Rectal smooth muscle tissue (tissue), 1 donor: ENCODE measurements around the gene FOLR1.

ENCODE experiments used
- H3K27ac ChIP-seq: one replicate; pipeline ENCODE4 v1.7.0; 2013; ENCODE audit warnings: low read depth, low read length, inconsistent platforms
- H3K27me3 ChIP-seq: one replicate; pipeline ENCODE4 v1.7.0; 2013; ENCODE audit warnings: low read length; ENCODE audit not compliant: control insufficient read depth, insufficient read depth
- H3K36me3 ChIP-seq: one replicate; pipeline ENCODE4 v1.7.0; 2013; ENCODE audit warnings: low read length; ENCODE audit not compliant: control insufficient read depth, insufficient read depth
- H3K4me1 ChIP-seq: one replicate; pipeline ENCODE4 v1.7.0; 2013; ENCODE audit warnings: low read length; ENCODE audit not compliant: control insufficient read depth, insufficient read depth
- H3K4me3 ChIP-seq: one replicate; pipeline ENCODE4 v1.7.0; 2013; ENCODE audit warnings: low read length
- H3K9ac ChIP-seq: one replicate; pipeline ENCODE4 v1.7.0; 2013; ENCODE audit warnings: low read length

The FOLR1 gene

DNA sequence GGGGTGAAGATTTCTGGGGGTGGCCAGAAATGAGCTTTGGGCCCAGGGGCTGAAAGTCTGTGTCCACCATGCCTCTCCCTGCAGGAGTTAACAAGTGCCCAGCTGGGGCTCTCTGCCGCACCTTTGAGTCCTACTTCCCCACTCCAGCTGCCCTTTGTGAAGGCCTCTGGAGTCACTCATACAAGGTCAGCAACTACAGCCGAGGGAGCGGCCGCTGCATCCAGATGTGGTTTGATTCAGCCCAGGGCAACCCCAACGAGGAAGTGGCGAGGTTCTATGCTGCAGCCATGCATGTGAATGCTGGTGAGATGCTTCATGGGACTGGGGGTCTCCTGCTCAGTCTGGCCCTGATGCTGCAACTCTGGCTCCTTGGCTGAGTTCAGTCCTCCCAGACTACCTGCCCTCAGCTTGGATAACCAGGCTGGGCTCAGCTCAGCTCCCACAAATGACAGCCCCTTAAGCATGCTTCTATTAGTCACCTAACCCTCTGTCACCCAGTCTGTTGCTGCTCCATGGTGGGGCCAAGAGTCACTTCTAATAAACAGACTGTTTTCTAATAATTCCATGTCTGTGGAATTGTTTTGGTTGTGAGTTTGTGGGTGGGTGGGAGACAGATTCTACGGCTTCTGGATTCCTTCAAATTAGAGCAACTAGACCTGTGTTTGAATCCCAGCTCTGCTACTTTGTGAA is 29.6 kb downstream of the FOLR1 start:
- Histone ChIP-seq H3K27ac (no peak overlapping the region), H3K27me3 (no peaks in the 10 kb centered on the region), H3K4me3 (no peak overlapping the region), H3K36me3 (no peaks in the 10 kb centered on the region), H3K9ac (no peak overlapping the region), H3K4me1 (peaks cover 14% of the 10 kb centered on the region)

DNA sequence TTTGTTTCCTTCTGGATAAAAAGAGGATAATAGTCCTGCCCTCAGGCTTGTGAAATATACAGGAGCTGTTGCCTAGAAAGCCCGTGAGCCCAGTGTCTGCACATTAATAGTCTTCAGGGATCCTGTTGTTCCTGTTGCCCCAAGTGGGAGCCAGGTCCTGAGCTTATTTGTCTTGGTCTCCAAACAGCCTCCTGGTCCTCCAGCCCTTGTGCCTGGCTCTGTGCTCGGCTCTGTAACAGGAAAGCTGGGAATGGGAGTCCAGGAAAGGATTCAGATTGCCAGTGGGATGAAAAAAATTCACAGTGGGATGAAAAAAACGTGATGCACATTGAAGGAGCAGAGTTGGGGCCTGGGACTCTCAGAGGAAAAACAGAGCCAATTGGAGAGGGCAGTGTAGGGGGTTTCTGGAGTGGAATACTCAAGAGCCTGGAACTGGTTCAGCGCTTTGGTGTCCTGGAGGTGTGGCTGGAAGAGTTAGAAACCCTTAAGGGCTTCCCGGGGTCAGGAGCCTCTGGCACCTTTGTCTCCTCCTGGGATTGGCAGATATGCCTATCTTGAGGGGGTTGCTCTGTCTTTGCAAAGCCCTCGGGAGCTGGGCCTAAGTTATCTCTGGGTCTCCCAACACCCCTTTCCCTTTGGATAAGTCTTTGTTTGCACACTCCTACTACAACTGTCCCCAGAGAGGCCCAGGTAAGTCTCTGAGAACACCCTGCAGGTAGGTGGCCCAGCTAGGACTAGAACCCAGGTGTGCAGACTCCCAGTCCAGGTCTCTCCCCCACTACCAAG is 30.4 kb downstream of the FOLR1 start:
- Histone ChIP-seq H3K4me3 (peak overlapping the region; percentile 70), H3K36me3 (no peaks in the 10 kb centered on the region), H3K27me3 (no peaks in the 10 kb centered on the region), H3K27ac (peak overlapping the region; percentile 86), H3K9ac (peak overlapping the region; percentile 40), H3K4me1 (peaks cover 14% of the 10 kb centered on the region)

DNA sequence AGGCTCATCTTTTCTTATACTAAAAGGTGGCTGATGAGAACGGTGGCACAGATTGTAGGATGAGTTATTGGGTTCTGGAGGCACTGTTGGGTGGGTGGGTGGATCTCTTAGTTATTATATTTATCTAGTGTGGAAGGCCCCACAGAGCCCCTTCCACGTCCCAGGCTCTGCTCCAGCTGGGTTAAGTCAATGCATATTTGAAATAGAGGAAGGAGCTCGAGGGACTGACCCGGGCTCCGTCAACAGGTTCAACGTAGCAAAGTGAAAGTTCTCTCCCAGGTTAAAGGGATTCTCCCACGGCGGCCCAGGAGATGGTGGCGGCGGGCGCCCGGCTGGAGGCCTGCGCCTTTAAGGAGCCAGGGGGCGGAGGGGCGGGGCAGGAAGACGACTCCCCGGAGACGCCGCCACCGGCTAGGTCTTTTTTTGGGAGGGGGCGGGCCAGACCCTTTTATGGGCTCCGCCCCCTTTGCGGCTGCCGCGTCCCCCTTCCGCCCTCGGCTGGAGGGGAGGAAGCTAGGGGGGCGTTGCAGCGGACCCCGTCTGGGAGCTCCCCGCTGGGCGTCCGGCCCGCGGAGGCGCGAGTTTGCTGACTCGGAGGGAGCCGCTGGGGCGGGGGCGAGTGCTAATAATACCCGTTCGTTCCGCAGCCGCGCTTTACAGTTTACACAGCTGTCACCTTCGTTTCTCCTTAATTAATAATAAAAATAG is 31.1 kb downstream of the FOLR1 start:
- H3K9ac ChIP-seq, result peak overlapping the region; percentile 68
- peaks cover 14% of the 10 kb centered on the region for H3K4me1 ChIP-seq
- H3K27me3 ChIP-seq, result no peaks in the 10 kb centered on the region
- peak overlapping the region; percentile 70 for H3K4me3 ChIP-seq
- no peaks in the 10 kb centered on the region for H3K36me3 ChIP-seq
- peak overlapping the region; percentile 86 for H3K27ac ChIP-seq

DNA sequence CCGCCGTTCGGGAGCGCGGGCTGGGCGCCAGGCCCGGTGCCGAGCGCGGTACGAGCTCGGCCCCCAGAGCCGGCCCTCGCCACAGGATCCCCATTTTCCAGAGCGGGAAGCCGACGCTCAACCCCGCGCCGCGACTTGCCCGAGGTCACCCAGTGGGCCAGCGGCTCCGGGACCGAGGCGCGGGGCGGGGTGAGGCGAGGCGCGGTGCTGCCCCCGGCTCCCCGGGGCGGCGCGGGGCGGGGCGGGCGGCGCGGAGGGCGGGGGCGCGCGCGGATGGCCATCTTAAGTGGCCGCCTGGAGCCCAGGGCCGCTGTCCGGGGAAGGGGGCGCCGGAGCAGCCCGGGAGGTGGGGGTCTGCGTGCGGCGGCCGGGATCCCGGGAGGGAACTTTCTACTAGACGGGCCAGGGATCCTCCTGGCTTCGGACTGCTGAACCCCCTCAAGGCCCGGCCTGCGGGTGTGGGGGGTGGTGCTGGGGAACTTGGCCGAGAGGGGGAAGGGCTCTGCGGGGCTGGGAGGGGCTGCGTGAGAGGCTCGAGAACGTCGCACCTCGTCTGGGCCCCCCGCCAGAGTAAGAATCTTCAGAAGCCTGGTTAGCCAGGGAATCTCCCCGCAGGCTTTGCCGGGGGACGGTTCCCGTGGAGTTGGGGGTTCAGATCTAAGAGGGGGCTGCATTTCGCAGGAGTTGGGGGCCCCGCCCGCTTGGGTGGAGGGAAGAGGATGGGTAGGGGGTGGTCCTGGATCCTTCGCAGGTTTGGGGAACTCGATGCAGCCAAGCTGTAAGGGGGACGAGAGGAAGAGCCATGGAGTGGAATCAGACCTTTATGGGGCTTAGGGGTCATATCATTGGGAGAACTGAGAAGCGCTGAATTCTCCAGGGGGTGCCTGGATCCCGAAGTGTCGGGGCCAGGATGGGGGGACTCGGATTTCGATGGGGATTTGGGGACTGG is 31.9 kb downstream of the FOLR1 start:
- Histone ChIP-seq H3K36me3 (peaks cover 5% of the 10 kb centered on the region), H3K4me3 (peak overlapping the region; percentile 90), H3K9ac (peak overlapping the region; percentile 68), H3K27ac (peak overlapping the region; percentile 86), H3K4me1 (peaks cover 14% of the 10 kb centered on the region), H3K27me3 (no peaks in the 10 kb centered on the region)

DNA sequence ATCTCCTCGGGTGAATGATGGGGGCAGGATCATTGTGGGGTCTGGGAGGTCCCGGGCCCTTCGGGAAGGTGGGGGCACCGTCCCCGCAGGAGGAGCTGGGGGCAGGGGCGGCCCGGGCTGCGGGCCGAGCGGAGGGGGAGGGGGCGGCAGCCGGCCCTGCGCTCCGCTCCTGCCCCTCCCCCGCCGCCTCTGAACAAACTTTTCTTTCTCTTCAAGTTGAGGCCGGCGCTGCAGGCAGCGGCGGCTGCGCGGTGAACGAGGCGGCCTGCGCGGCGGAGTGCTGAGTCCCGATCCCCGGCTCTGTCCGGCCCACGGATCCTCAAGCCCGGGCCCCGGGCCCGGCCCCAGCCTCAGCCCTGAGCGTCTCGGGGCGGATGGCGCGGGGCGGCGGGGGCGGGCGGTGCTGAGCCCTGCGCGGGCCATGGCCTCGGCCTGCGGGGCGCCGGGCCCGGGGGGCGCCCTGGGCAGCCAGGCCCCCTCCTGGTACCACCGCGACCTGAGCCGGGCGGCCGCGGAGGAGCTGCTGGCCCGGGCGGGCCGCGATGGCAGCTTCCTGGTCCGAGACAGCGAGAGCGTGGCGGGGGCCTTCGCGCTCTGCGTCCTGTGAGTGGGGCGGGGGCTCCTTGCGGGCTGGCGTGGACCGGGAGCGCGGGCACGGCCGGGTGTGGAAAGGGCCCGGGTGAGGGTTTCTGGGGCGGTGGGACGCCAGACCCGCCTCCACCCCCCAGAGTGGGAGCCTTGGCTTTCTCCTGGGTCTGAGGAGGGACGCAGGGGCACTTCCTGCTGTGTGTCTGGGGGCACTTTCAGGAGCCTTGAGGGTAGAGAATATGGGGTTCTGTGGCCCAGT is 32.8 kb downstream of the FOLR1 start, which contains the start of gene INPPL1:
Gene INPPL1 (plus strand): TSS at position 204 of the 847 bp plus-strand sequence. CDS start 218 bp downstream, at position 422.
- Histone ChIP-seq H3K27me3 (no peaks in the 10 kb centered on the region), H3K4me3 (peak within 1 kb of the TSS; percentile 90), H3K36me3 (peaks cover 14% of the 10 kb centered on the region), H3K9ac (peak within 1 kb of the TSS; percentile 75), H3K27ac (peak within 1 kb of the TSS; percentile 86), H3K4me1 (peaks cover 14% of the 10 kb centered on the region)

DNA sequence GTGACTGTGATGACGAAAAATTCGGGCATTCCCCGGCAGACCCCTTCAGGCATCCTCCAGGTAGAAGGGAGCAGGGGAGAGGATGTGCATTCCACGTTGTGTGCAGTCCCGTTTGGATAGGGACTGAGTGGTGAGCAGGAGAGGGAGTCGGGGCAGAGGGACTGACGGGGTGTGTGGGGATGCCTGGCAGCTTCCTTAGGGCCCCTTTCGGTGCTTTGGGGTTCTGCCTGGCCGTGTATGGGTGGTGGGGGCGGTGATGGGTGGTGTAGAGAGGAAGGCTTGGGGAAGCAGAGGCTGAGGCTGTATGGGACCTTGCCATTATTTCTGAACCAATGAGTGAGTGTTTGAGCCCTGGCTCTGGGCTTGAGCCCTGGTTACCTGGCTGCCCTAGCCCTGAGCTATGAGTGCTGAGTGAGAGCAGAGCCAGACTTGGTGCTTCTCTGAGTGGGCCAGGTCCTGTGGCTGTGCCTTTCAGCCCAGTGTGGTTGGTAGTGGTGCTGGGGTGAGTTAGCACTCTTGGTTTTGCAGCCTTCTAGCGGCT is 33.5 kb downstream of the FOLR1 start:
- peaks cover 14% of the 10 kb centered on the region for H3K4me1 ChIP-seq
- H3K36me3 ChIP-seq, result peaks cover 21% of the 10 kb centered on the region
- H3K4me3 ChIP-seq, result peak overlapping the region; percentile 90
- H3K9ac ChIP-seq, result peak overlapping the region; percentile 75
- no peaks in the 10 kb centered on the region for H3K27me3 ChIP-seq
- peak overlapping the region; percentile 86 for H3K27ac ChIP-seq

DNA sequence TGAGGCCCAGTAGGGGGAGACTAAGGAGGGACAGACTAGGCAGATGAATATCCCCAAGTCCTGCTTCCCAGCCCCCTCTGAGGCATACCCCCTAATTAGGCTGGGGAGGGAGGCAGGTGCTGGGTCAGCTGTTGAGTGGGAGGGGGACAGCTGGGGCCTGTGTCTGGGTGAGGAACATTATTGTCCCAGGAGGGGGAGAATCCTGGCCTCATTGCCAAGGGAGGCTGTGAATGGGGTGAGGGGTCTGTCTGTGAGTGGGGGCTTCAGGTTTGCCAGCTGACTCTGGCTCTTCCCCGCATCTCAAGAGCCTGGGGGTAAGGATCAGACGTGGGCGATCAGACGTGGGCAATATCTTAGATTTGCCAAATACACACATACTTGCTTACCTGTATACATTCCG is 34.8 kb downstream of the FOLR1 start:
- Histone ChIP-seq H3K9ac (no peak overlapping the region), H3K4me3 (no peak overlapping the region), H3K27me3 (no peaks in the 10 kb centered on the region), H3K36me3 (peaks cover 30% of the 10 kb centered on the region), H3K4me1 (peaks cover 14% of the 10 kb centered on the region), H3K27ac (no peak overlapping the region)

DNA sequence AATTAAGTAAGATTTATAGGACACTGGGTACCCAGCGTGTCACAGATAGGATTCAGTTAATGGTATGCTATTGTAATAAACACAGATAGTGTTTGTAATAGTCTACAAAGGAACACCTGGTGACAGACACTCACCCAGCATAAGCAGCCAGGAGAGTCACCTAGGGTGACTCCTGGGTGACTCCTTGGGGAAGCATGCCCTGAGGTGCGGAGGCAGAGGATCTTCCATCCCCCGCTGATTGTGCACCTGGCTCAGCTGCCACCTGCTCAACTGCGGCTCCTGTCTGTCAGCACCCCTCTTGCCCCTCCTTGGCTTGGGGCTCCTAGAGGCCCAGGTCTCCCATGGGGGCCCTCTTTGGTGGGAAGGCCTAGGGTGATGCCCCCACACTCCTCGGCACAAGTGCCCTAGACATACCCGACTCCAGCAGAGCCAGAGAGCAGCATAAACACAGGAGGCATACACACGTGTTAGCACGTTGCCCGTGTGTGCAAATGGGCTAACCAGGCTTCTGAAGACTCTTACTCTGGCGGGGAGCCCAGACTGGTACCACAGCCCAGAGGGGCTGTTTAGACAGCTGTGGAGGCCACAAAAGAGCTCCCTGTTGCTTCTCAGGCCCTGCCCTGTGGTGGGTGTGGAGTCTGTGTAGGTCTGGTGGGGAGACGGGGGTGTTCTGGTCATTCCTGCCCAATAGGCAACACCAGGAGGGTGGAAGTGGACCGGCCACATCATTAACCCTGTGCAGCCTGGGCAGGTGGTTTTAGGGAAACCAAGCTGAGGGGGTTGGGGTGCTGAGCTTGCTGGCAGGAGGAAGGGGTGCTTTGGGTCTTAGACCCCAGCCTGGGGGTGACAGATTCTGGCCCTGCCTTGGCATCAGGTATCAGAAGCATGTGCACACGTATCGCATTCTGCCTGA is 35.6 kb downstream of the FOLR1 start:
- Histone ChIP-seq H3K4me1 (peaks cover 9% of the 10 kb centered on the region), H3K27ac (no peak overlapping the region), H3K4me3 (no peak overlapping the region), H3K36me3 (peaks cover 39% of the 10 kb centered on the region), H3K9ac (no peak overlapping the region), H3K27me3 (no peaks in the 10 kb centered on the region)

DNA sequence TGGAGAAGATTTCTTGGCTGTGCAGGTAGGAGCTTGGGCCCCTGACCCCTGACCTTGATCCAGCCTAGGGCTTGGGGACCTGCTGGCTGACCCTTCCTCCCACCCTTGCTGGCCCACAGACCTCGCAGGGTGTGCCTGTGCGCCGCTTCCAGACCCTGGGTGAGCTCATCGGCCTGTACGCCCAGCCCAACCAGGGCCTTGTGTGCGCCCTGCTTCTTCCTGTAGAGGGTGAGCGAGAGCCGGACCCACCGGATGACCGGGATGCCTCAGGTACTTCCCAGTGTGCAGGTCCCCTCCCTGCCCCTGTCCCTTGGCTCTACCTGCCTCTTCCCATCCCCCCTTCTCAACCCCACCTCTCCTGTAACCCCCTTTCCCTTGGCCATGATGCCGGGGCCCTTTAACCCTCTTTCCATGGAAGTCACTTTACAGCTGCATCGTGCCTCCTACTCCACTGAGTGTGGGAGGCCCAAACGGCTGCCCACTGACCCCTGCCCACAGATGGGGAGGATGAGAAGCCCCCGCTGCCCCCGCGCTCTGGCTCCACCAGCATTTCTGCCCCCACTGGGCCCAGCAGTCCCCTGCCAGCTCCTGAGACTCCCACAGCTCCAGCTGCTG is 36.4 kb downstream of the FOLR1 start:
- Histone ChIP-seq H3K9ac (no peak overlapping the region), H3K36me3 (peaks cover 47% of the 10 kb centered on the region), H3K27ac (no peak overlapping the region), H3K4me1 (peaks cover 7% of the 10 kb centered on the region), H3K27me3 (no peaks in the 10 kb centered on the region), H3K4me3 (no peak overlapping the region)

DNA sequence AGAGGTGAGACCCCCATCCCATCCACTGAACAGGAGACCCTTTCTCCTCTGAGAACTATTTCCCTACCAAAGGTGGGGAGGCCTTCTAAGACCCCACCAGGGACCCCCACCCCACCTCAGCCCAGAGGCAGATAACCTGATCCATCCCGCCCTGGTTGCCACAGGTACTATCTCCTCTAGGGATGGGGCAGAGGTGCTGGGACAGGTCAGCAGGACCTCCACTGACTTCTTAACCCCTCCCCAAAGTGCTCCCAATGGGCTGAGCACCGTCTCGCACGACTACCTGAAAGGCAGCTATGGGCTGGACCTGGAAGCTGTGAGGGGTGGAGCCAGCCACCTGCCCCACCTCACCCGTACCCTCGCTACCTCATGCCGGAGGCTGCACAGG is 36.9 kb downstream of the FOLR1 start:
- no peak overlapping the region for H3K27ac ChIP-seq
- H3K4me3 ChIP-seq, result no peak overlapping the region
- H3K9ac ChIP-seq, result no peak overlapping the region
- peaks cover 7% of the 10 kb centered on the region for H3K4me1 ChIP-seq
- H3K36me3 ChIP-seq, result peaks cover 52% of the 10 kb centered on the region
- no peaks in the 10 kb centered on the region for H3K27me3 ChIP-seq
